Esophagus muscularis mucosa (tissue), 4 donors: ENCODE measurements around the gene B3GLCT. TPM values are rescaled to one million over a fixed set of nuclear protein-coding genes. Genes with fewer than 3 reads are reported as not detected.
A peak's percentile ranks its signal among the peaks of the same experiment; 100 is the strongest.

Experiments
- DNase-seq: peaks from one replicate; pipeline ENCODE4 v3.0.0-alpha.2; 2017; ENCODE audit errors: extremely low spot score
- H3K27ac ChIP-seq, 4 donors: fragments of 200-600 bp; sonication (generic); replicated peaks in 1 of 4; 1 replicate in 3 of 4; 2 replicates in 1 of 4; pipeline ENCODE4 v1.5.1; 2016 to 2019; ENCODE audit warnings: mild to moderate bottlenecking in 1 of 4
- H3K27me3 ChIP-seq, 4 donors: fragments of 200-600 bp; sonication (generic); one replicate each; pipeline versions ENCODE4 v1.5.1 to v1.6.0; 2016 to 2019
- H3K36me3 ChIP-seq, 4 donors: fragments of 200-600 bp; sonication (generic); one replicate each; pipeline ENCODE4 v1.5.1; 2016 to 2019
- H3K4me1 ChIP-seq, 4 donors: fragments of 200-600 bp; sonication (generic); one replicate each; pipeline ENCODE4 v1.5.1; 2016 to 2019
- H3K4me3 ChIP-seq, 4 donors: fragments of 200-600 bp; sonication (generic); 1 replicate in 2 of 4; 2 replicates in 2 of 4; pipeline ENCODE4 v1.5.1; 2016 to 2019; ENCODE audit warnings: mild to moderate bottlenecking in 4 of 4, moderate library complexity in 1 of 4
- H3K9me3 ChIP-seq, 4 donors: fragments of 200-600 bp; sonication (generic); 1 replicate in 3 of 4; 2 replicates in 1 of 4; pipeline ENCODE4 v1.5.1; 2016 to 2019
- EP300 ChIP-seq: sonication (generic); formaldehyde crosslinking; IDR thresholded peaks from one replicate; pipeline ENCODE4 v1.6.1; 2017; ENCODE audit warnings: antibody characterized with exemption
- POLR2A ChIP-seq: fragments of 450-650 bp; IDR thresholded peaks from one replicate; pipeline ENCODE4 v1.6.1; 2017; ENCODE audit warnings: antibody characterized with exemption, moderate library complexity, mild to moderate bottlenecking, low read depth
- POLR2AphosphoS5 ChIP-seq, 2 donors: sonication (generic); formaldehyde crosslinking; IDR thresholded peaks; one replicate each; pipeline ENCODE4 v1.6.1; 2017; ENCODE audit warnings: antibody characterized with exemption in 2 of 2
- WGBS: methylation state at CpG from one replicate; pipeline ENCODE4 v1.1.5; 2018; 5-methylcytosine and 5-hydroxymethylcytosine counted together
- intact Hi-C: fragments of 100-400 bp; cut with DNase I; formaldehyde crosslinking; loops from one replicate; pipeline ENCODE4 v1.15.1; 2023
- total RNA-seq, 4 donors: library from RNA; depleted of rRNA; stranded (reverse); fragments of >200 nt; gene quantifications; one replicate each; pipeline versions ENCODE4 v1.1.0 to v1.2.1, GENCODE V29; 2016
- TF ChIP-seq, protein P1 (sequence below), 3 experiments: fragments of 200-600 bp in 2 of 3; fragments of 450-650 bp in 1 of 3; sonication (generic) in 2 of 3; IDR thresholded peaks; one replicate each; pipeline ENCODE4 v1.5.1; 2017 to 2019; ENCODE audit warnings: antibody characterized with exemption in 3 of 3, mild to moderate bottlenecking in 2 of 3, moderate library complexity in 1 of 3

Gene B3GLCT
- total RNA-seq, 4 donors from 2014 or later, result 5.2 to 8.8 (median 5.6) TPM

- H3K36me3 ChIP-seq, result peaks cover 0 to 10% (median 2%) of the 10 kb centered on the region in 4 donors
- H3K4me1 ChIP-seq, result no peaks in the 10 kb centered on the region
- H3K4me3 ChIP-seq, result no peak overlapping the region
- H3K27me3 ChIP-seq, result no peaks in the 10 kb centered on the region
- no peaks in the 10 kb centered on the region for H3K9me3 ChIP-seq
- intact Hi-C loops, result no loop called here
- no peak for DNase-seq
- TF ChIP-seq EP300, result no peak
- TF ChIP-seq POLR2AphosphoS5 (IDR thresholded peaks at IDR 0.05), result no peak
- TF ChIP-seq, protein P1, sequence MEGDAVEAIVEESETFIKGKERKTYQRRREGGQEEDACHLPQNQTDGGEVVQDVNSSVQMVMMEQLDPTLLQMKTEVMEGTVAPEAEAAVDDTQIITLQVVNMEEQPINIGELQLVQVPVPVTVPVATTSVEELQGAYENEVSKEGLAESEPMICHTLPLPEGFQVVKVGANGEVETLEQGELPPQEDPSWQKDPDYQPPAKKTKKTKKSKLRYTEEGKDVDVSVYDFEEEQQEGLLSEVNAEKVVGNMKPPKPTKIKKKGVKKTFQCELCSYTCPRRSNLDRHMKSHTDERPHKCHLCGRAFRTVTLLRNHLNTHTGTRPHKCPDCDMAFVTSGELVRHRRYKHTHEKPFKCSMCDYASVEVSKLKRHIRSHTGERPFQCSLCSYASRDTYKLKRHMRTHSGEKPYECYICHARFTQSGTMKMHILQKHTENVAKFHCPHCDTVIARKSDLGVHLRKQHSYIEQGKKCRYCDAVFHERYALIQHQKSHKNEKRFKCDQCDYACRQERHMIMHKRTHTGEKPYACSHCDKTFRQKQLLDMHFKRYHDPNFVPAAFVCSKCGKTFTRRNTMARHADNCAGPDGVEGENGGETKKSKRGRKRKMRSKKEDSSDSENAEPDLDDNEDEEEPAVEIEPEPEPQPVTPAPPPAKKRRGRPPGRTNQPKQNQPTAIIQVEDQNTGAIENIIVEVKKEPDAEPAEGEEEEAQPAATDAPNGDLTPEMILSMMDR (IDR thresholded peaks at IDR 0.05), result no peak
- no peak for TF ChIP-seq POLR2A
- no peak overlapping the region for H3K27ac ChIP-seq
These were observed 27.3 kb downstream of the B3GLCT start for GRCh38 chr13:31227063-31227462.

- TF ChIP-seq, protein P1 (IDR thresholded peaks at IDR 0.05), result no peak
- TF ChIP-seq POLR2A (no peak), EP300 (no peak), POLR2AphosphoS5 (IDR thresholded peaks at IDR 0.05) (no peak)
- Histone ChIP-seq H3K4me1 (no peaks in the 10 kb centered on the region), H3K27ac (no peak overlapping the region), H3K36me3 (peaks cover 0 to 10% (median 4%) of the 10 kb centered on the region in 4 donors), H3K4me3 (no peak overlapping the region), H3K27me3 (no peaks in the 10 kb centered on the region), H3K9me3 (no peaks in the 10 kb centered on the region)
- WGBS, result 80% methylated on average over 5 of the region's 8 CpGs
- intact Hi-C loops, result no loop called here
- no peak for DNase-seq
These were observed 28.1 kb downstream of the B3GLCT start for GRCh38 chr13:31227870-31228269.

DNA sequence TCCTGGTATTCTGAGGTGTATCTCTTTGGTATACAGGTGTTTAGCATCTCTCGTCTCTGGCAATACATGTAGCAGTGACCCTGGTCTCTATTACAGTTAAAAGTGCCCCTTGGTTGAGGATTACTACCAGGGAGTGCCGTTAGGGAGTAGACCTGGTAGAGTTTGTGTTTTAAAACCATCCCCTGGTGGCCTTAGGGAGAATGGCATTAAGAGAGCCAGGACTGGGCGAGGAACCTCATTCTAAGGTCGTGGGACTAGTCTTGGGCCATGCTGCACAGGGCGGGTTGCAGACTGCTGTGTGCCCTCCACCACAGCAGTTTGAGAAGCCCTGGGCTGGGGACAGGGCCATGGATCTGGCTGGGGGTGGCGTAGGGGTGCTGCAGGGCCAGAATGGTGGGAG, 35.0 kb downstream of the B3GLCT start:
- Histone ChIP-seq H3K4me1 (no peaks in the 10 kb centered on the region), H3K27me3 (no peaks in the 10 kb centered on the region), H3K4me3 (no peak overlapping the region), H3K27ac (no peak overlapping the region), H3K9me3 (no peaks in the 10 kb centered on the region), H3K36me3 (peaks cover 0 to 10% (median 2%) of the 10 kb centered on the region in 4 donors)
- intact Hi-C loops, result loop anchor here (5.0 to 10.0 kb wide), 2 partner anchors 188 to 510 kb away; no protein-coding TSS in a partner anchor
- no peak for DNase-seq
- TF ChIP-seq, protein P1 (IDR thresholded peaks at IDR 0.05), result no peak
- TF ChIP-seq POLR2AphosphoS5 (IDR thresholded peaks at IDR 0.05) (no peak), POLR2A (no peak), EP300 (no peak)
- WGBS, result 81% methylated on average over 5 of the region's 6 CpGs

DNA sequence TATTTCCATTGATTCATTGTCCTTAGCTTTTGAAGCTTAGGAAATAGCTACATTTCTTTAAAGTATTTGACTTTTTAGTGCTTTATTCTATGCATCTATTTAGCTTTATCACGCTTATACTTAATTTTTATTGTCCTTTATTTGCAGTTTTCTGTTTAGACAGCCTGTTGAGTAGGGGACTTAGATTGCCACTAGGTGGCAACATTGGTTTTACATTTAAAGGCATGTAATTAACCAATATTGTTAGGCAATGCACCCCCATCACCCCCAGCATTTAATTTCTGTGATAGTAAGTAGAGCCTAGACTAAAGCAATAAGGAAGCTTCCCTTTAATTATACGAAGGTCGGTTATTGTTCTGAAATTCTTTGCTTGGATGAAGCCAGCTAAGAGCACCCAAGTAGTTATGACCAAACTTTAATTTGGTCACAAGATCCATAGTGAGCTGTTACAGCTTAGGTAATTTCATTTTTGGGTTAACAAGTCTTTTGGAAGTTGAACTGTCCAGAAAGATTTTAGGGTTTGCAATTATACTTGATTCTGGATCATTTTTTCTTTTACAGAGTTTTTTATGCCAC, 36.5 kb downstream of the B3GLCT start:
- intact Hi-C loops, result loop anchor here (5.0 to 10.0 kb wide), 2 partner anchors 186 to 509 kb away; no protein-coding TSS in a partner anchor
- Histone ChIP-seq H3K27me3 (no peaks in the 10 kb centered on the region), H3K4me1 (no peaks in the 10 kb centered on the region), H3K27ac (no peak overlapping the region), H3K4me3 (no peak overlapping the region), H3K36me3 (peaks cover 0 to 4% (median 0%) of the 10 kb centered on the region in 4 donors), H3K9me3 (no peaks in the 10 kb centered on the region)
- no peak for DNase-seq
- TF ChIP-seq POLR2A, result no peak
- TF ChIP-seq, protein P1 (IDR thresholded peaks at IDR 0.05), result peak; percentile 40 to 67 (median 45)
- WGBS, result 65% methylated on average over 3 of the region's 3 CpGs

- no peak for DNase-seq
- intact Hi-C loops, result no loop called here
- no peaks in the 10 kb centered on the region for H3K9me3 ChIP-seq
- TF ChIP-seq POLR2AphosphoS5 (IDR thresholded peaks at IDR 0.05) (no peak), POLR2A (no peak), EP300 (no peak)
- TF ChIP-seq, protein P1 (IDR thresholded peaks at IDR 0.05), result no peak
- H3K27me3 ChIP-seq, result no peaks in the 10 kb centered on the region
- no peak overlapping the region for H3K4me3 ChIP-seq
- peaks cover 0 to 5% (median 0%) of the 10 kb centered on the region in 4 donors for H3K4me1 ChIP-seq
- H3K36me3 ChIP-seq, result no peaks in the 10 kb centered on the region
- WGBS, result 92% methylated on average over 2 of the region's 2 CpGs
- no peak overlapping the region for H3K27ac ChIP-seq
These were observed 41.1 kb downstream of the B3GLCT start for GRCh38 chr13:31240921-31241320.
